Daoy (cell line): ENCODE data around the gene MROH2A. TPM values are rescaled to one million over a fixed set of nuclear protein-coding genes. Genes with fewer than 3 reads are reported as not detected.
"Not testable (repeated sequence)": the region's sequence is repeated elsewhere in the genome, so short reads cannot be mapped to it uniquely, and the experiment has no call there.

Experiments
- DNase-seq: peaks from one replicate; pipeline ENCODE4 v3.0.0-alpha.2; 2015; ENCODE audit warnings: low read depth
- total RNA-seq: library from RNA; depleted of rRNA; stranded (reverse); fragments of >200 nt; shearing (Covaris generic); gene quantifications from 2 replicates; pipeline ENCODE4 v1.2.3, GENCODE V29; 2014; rRNA removed

The MROH2A gene
- total RNA-seq, 1 experiment from 2014 or later, result 0.80 TPM

DNA sequence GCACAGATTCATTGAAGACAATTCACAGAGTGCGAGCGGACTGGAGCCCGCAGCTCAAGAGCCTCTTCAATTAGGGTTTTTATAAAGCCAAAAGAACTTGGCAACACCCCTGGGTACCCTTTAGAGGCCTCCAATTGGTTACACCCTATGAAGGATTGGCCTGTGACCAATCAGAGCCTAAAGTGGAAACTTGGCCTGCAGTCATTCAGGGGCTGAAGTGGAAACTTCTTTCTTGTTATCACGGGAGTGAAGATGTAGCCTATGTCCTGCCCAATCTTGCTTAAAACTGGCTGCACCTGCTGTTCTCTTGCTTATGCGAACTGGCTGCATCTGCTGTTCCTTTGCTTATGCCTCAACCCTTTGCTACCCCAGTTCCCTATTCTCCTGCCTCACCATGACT, 78.1 kb downstream of the MROH2A start:
- DNase-seq, result no peak

DNA sequence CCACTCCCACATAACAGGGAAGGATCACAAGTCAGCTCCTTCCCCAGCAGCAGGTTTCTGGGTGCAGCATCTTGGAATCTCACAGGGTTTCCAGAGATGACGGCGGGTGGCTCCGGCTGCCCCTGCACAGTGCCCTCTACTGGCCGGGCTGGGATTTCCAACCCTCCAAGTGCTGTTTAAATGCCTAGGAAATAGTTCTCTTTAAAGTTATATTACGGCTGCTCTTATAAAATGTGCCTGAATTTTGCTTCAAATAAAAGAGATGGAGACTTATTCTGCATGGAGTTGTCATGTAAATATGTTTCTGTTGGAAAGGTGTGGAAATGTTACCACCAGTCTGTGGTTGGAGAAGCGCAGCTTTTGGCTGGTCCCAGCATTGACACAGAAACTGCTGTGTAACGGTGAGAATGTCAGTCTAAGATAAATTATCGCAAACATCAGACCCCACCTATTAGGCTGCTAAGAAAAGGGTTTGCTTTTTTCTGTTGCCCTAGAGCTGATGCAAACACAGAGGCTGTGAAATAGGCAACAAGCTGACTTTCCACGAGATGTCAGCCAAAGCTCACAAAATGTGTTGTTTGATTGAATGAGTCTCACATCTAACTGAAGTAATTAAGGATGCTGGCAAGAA, 79.5 kb downstream of the MROH2A start:
- DNase-seq, result peak; percentile 55

DNA sequence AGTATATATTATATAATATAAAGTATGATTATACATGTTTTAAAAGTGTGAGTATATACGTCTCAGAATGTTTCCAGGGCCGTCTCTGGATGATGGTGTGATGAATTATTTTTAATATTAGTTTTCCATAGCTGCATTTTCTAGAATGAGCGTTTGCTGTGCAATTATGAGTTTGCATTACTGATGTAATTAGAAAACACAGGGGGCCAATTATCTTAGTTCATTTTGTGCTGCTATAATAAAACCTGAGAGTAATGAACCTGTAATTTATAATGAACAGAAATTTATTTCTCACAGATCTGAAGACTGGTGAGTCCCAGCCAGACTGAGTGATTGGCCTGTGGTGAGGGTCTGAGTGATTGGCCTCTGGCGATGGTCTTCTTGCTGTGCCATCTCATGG, 80.2 kb downstream of the MROH2A start:
- DNase-seq, result no peak

DNA sequence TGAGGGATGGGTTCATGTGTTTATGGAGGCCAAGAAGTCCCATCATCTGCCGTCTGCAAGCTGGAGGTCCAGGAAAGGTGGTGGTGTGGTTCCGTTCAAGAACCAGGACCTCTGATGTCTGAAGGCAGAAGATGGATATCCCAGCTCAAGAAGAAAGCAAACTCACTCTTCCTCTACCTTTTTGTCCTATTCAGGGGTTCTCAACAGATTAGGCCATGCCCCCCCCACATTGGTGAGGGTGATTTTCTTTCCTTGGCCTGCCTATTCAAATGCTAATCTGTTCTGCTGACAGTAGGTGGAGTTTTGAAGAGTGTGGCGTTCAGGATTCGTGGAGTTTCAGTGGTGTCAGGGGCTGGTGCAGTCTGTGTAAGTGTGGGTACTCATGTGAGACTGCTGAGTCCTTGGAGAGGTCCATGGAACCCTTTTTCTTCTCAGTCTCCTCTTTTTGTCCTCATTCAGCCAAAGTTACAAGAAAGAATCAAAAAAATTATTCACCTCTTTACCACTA, 84.2 kb downstream of the MROH2A start:
- no peak for DNase-seq

DNA sequence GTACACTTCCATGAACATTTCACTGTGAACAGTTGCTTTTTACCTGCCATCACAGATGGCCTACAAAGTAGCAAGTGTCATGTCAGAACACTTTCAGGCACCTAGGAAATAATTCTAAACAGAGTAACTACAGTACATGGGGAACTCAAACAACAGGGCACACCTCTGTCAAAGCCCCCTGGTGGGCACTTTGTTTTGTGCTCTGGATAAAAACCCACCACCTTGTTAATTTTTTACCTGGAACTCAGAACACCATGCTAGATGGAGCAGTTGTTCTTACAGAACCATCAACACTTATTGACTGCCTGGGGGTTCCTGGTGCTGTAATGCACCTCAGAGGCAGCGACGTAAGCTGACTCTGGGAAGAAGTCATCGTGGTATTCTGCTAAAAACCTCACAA, 87.7 kb downstream of the MROH2A start:
- no peak for DNase-seq

DNA sequence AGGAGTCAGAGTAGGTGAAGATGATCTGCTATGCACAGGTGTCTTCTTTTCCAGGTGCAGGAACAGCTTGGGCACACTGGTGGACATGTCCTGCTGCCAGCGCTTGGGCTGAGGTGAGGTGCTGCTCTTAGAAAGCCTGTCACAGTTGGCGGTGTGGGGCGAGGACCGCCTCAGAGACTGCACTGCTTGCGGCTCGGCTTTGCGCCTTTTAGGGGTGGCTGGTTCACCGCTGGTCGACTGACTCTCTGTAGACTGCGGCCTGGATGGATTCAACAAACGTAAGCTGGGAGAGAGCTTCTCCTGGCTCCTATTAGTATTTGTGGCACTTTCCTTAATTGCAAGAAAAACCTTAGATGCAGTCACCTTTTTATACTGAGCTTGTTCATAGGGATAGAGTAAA, 88.3 kb downstream of the MROH2A start:
- DNase-seq, result no peak

DNA sequence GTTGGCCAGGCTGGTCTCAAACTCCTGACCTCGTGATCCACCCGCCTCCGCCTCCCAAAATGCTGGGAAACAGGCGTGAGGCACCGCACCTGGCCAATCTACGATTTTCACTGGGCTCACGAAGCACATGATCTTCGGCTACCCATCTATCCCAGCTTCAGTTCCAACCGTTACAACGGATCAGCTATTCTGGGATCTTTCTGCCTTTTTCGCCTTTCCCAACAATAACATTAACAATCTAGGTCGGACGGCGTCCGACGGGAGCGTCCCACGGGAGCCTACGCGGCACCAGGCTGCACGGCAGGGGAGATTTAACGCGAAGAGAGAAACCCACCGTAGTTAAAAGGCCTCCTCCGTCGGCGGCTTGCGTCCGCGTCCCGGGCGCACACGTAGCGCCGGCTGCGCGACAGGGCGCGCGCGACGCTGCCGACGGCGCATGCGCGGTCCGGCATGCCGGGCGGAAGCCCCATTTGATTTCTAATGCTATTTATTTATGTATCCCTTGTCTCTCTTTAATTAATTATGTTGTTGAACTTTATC, 89.9 kb downstream of the MROH2A start, which contains the start of gene MSL3B:
MSL3B (minus strand) TSS at position 394 of the 540 bp plus-strand sequence.
- DNase-seq, result no peak

DNA sequence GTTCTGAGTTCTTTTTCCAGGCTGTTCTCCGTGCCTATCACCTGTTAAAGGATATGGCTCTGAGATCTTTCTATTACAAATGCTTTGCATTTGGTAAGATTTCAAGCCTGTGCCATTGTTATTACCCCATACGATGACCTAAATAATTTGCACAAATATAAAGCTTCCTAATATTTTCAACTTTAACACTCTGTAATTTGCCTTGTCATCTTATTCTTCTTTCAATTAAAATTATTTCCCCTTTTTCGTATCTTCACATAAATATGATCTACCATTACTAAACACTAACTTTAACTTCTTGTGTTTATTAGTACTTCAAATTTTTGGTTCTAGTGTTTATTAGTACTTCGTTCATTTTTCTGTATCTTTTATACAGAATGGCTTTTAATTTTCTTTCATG, 93.3 kb downstream of the MROH2A start:
- no peak for DNase-seq

DNA sequence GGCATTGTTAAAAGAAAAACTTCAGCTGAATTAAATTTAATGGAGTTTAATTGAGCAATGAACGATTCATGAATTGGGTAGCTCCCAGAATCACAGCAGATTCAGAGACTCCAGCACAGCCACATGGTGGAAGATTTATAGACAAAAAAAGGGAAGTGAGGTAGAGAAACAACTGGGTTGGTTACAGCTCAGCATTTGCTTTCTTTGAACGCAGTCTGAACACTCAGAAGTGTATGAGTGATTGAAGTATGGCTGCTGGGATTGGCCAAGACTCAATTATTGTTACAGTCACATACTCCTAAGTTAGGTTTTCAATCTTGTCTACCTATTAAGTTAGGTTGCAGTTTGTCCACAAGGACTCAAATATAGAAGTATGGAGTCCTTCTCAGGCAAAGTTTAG, 94.0 kb downstream of the MROH2A start:
- DNase-seq, result not testable (repeated sequence)

DNA sequence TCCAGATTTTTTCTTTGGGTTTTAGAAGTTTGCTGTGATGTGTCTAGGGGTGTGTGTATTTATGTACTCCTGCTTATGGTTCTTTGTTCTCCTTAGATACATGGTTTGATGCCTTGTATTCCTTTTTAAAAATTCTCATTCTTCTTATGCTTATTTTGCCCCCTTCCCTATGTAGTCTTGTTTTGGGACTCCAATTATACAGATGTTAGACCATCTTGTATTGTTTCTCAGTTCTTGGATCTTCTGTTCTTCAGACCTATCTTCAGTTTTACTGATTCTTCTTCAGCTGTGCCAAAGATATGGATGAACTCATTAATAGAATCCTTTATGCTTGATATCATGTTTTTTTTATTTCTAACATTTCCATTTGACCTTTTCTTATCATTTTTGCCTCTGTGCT, 104.2 kb downstream of the MROH2A start:
- no peak for DNase-seq

Other genes with a start within 250 kb of the MROH2A start
- gene USP40, start 211.5 kb upstream of the MROH2A start, total RNA-seq, result 21.2 and 22.1 TPM in 2 replicates
- gene UGT1A8, start 160.7 kb upstream of the MROH2A start, total RNA-seq, result 15.1 and 15.4 TPM in 2 replicates
- 8.2 and 13.4 TPM in 2 replicates for gene UGT1A10, start 141.9 kb upstream of the MROH2A start, total RNA-seq
- 0.24 and 1.0 TPM in 2 replicates for gene UGT1A9, start 106.4 kb upstream of the MROH2A start, total RNA-seq
- 0.17 TPM in 1 of 2 replicates, not detected in the other for gene UGT1A7, start 96.4 kb upstream of the MROH2A start, total RNA-seq
- gene UGT1A6, start 85.4 kb upstream of the MROH2A start, total RNA-seq, result 1.1 TPM in 1 of 2 replicates, not detected in the other
- 0.34 TPM in 1 of 2 replicates, not detected in the other for gene UGT1A5, start 65.4 kb upstream of the MROH2A start, total RNA-seq
- 0.63 TPM in 1 of 2 replicates, not detected in the other for gene UGT1A4, start 59.6 kb upstream of the MROH2A start, total RNA-seq
- not detected in 2 replicates for gene UGT1A3, start 49.3 kb upstream of the MROH2A start, total RNA-seq
- 0.03 and 0.06 TPM in 2 replicates for gene UGT1A1, start 18.1 kb upstream of the MROH2A start, total RNA-seq
- gene HJURP, start 76.2 kb downstream of the MROH2A start, total RNA-seq, result 85.5 and 86.3 TPM in 2 replicates
- gene TRPM8, start 139.0 kb downstream of the MROH2A start, total RNA-seq, result 0.06 and 0.12 TPM in 2 replicates